Activated naive CD8-positive, alpha-beta T cell (primary cell): ENCODE measurements around the gene ZFP14.
"Not testable (repeated sequence)": the region's sequence is repeated elsewhere in the genome, so short reads cannot be mapped to it uniquely, and the experiment has no call there.

ENCODE experiments used
- H3K27ac Mint-ChIP-seq: one replicate; pipeline ENCODE4 v1.8.0; 2021; ENCODE audit warnings: mixed read lengths
- H3K27me3 Mint-ChIP-seq: one replicate; pipeline ENCODE4 v1.8.0; 2021; ENCODE audit warnings: mixed read lengths
- H3K36me3 Mint-ChIP-seq: one replicate; pipeline ENCODE4 v1.8.0; 2021; ENCODE audit warnings: mixed read lengths
- H3K4me1 Mint-ChIP-seq: one replicate; pipeline ENCODE4 v1.8.0; 2021; ENCODE audit warnings: low read depth, mixed read lengths
- H3K4me3 Mint-ChIP-seq: one replicate; pipeline ENCODE4 v1.8.0; 2021; ENCODE audit warnings: mild to moderate bottlenecking, mixed read lengths
- H3K9me3 Mint-ChIP-seq: one replicate; pipeline ENCODE4 v1.8.0; 2021; ENCODE audit warnings: low read depth, mixed read lengths

ZFP14 gene

GRCh38 chr19:36292317-36292716, 86.7 kb downstream of the ZFP14 start:
- not testable (repeated sequence) for H3K9me3 Mint-ChIP-seq, H3K4me1 Mint-ChIP-seq, H3K36me3 Mint-ChIP-seq, H3K27me3 Mint-ChIP-seq, H3K27ac Mint-ChIP-seq, H3K4me3 Mint-ChIP-seq
